GM12891 (cell line): Measurements from ENCODE around the gene HOMER3.

Experiments used
- POLR2A ChIP-seq: IDR thresholded peaks from 2 replicates; pipeline ENCODE4 v1.6.1; 2011; ENCODE audit warnings: low read depth, low read length, control low read depth
- POLR2AphosphoS5 ChIP-seq: IDR thresholded peaks from 2 replicates; pipeline ENCODE4 v1.6.1; 2011; ENCODE audit warnings: low read depth, low read length, control low read depth

DNA sequence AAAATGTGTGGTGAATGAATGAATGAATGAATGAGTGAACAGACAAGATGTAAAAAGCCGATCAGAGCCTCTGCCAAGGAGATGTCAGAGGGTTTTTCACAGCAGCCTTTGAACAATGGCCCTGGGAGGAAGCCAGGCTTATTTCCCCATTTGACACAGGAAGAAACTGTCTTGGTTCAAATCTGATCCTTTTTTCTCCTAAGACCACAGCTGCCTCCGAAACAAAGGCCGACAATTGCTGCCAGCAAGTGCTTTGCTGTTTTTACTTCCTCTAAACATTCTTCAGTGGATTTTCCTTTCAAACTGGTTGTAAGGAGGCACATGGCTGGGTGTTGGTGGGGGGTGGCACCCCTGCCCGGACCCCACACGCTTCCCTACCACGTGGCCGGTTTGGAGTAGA is 44.2 kb upstream of the HOMER3 start:
- TF ChIP-seq POLR2AphosphoS5 = no peak
- TF ChIP-seq POLR2A = no peak
